GM19468 (cell line): ENCODE data around the gene C1orf50.

Source experiments
- ATAC-seq: cut with Tn5 transposase; IDR thresholded peaks from one replicate; pipeline ENCODE4 v1.9.1; 2021; ENCODE audit warnings: mild to moderate bottlenecking, moderate library complexity, moderate number of reproducible peaks; ENCODE audit not compliant: unreplicated experiment; ENCODE audit errors: extremely low read depth

Gene C1orf50

GRCh38 chr1:42757892-42758275 lies 9.2 kb upstream of the C1orf50 start:
- no peak for ATAC-seq

GRCh38 chr1:42758641-42759040 lies 8.4 kb upstream of the C1orf50 start:
- ATAC-seq = no peak

- no peak for ATAC-seq
Observed at GRCh38 chr1:42759114-42759513, 7.9 kb upstream of the C1orf50 start.

- ATAC-seq = no peak
Observed at GRCh38 chr1:42761567-42761966, 5.5 kb upstream of the C1orf50 start.

GRCh38 chr1:42762269-42762668 lies 4.8 kb upstream of the C1orf50 start:
- ATAC-seq = no peak

- ATAC-seq = no peak
Observed at GRCh38 chr1:42765269-42765668, 1.8 kb upstream of the C1orf50 start.

GRCh38 chr1:42765832-42766740 lies 963 bp upstream of the C1orf50 start:
- peak; percentile 3 for ATAC-seq

GRCh38 chr1:42767510-42768000 lies 506 bp downstream of the C1orf50 start:
- peak; percentile 1 for ATAC-seq

GRCh38 chr1:42768172-42768571 lies 1.1 kb downstream of the C1orf50 start:
- ATAC-seq = no peak

- no peak for ATAC-seq
Observed at GRCh38 chr1:42769811-42770210, 2.8 kb downstream of the C1orf50 start.

- ATAC-seq = no peak
Observed at GRCh38 chr1:42773420-42773819, 6.4 kb downstream of the C1orf50 start.

- no peak for ATAC-seq
Observed at GRCh38 chr1:42774928-42775526, 8.0 kb downstream of the C1orf50 start.

- no peak for ATAC-seq
Observed at GRCh38 chr1:42776502-42776901, 9.5 kb downstream of the C1orf50 start.

GRCh38 chr1:42777852-42778251 lies 10.8 kb downstream of the C1orf50 start:
- ATAC-seq = no peak

GRCh38 chr1:42779725-42780124 lies 12.7 kb downstream of the C1orf50 start:
- ATAC-seq = no peak

- no peak for ATAC-seq
Observed at GRCh38 chr1:42780176-42780575, 13.1 kb downstream of the C1orf50 start.

- ATAC-seq = no peak
Observed at GRCh38 chr1:42783092-42783491, 16.0 kb downstream of the C1orf50 start.

GRCh38 chr1:42784547-42784945 lies 17.5 kb downstream of the C1orf50 start:
- no peak for ATAC-seq

- ATAC-seq = no peak
Observed at GRCh38 chr1:42784946-42785693, 18.1 kb downstream of the C1orf50 start, which contains the start of gene TMEM269. Gene TMEM269, plus strand, starts transcription at chr1:42784991. Its CDS starts 4,903 bp downstream, at chr1:42789894.

GRCh38 chr1:42786097-42786496 lies 19.0 kb downstream of the C1orf50 start:
- no peak for ATAC-seq

GRCh38 chr1:42788021-42788420 lies 21.0 kb downstream of the C1orf50 start:
- ATAC-seq = no peak
